ENCODE measurements around the gene MRPL38. TPM values are rescaled to one million over a fixed set of nuclear protein-coding genes. Genes with fewer than 3 reads are reported as not detected.

Gene MRPL38
- total RNA-seq, 3 donors from 2014 or later (not counting 1 experiment from before 2014, with no cell fraction given): 68.6 to 110 (median 96.7) TPM

DNA sequence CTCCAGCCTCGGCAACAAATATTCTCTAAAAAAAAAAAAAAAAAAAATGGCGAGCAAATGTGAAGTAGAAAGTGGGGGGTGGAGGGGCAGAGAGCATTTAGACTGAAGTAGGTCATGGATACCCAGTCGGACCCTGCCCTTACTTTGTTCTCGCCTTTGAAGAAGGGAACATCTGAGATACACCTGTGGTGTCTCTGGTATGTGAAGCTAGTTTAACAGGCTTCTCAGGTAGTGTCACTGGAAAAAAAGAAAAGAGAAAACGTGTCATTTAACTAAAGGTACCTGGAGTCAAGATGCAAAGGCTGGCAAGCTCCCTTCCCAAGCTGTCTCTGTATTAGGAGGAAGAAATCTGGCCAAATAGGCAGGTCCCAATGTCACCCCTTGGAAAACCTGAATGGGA, 28.2 kb upstream of the MRPL38 start:
- H3K9me3 Mint-ChIP-seq: no peaks in the 10 kb centered on the region
- H3K4me3 Mint-ChIP-seq: no peak overlapping the region
- TF ChIP-seq, protein P1, sequence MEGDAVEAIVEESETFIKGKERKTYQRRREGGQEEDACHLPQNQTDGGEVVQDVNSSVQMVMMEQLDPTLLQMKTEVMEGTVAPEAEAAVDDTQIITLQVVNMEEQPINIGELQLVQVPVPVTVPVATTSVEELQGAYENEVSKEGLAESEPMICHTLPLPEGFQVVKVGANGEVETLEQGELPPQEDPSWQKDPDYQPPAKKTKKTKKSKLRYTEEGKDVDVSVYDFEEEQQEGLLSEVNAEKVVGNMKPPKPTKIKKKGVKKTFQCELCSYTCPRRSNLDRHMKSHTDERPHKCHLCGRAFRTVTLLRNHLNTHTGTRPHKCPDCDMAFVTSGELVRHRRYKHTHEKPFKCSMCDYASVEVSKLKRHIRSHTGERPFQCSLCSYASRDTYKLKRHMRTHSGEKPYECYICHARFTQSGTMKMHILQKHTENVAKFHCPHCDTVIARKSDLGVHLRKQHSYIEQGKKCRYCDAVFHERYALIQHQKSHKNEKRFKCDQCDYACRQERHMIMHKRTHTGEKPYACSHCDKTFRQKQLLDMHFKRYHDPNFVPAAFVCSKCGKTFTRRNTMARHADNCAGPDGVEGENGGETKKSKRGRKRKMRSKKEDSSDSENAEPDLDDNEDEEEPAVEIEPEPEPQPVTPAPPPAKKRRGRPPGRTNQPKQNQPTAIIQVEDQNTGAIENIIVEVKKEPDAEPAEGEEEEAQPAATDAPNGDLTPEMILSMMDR (IDR thresholded peaks at IDR 0.05): no peak
- WGBS (ENCODE audit: insufficient coverage): 92% methylated on average over 4 of the region's 5 CpGs
- H3K4me1 Mint-ChIP-seq: no peaks in the 10 kb centered on the region
- H3K36me3 Mint-ChIP-seq: no peaks in the 10 kb centered on the region
- H3K27ac Mint-ChIP-seq: no peak overlapping the region
- H3K27ac ChIP-seq (ENCODE audit: low read length): no peak overlapping the region
- H3K36me3 ChIP-seq (ENCODE audit: control insufficient read depth, insufficient read depth, low read length): no peaks in the 10 kb centered on the region
- H3K9me3 ChIP-seq (ENCODE audit: control insufficient read depth, insufficient read depth, low read length): no peaks in the 10 kb centered on the region
- ATAC-seq (no peak), DNase-seq (no peak)
- no peaks in the 10 kb centered on the region for H3K27me3 ChIP-seq (ENCODE audit: control insufficient read depth, insufficient read depth, low read length)
- H3K27me3 Mint-ChIP-seq (ENCODE audit: low read depth in 2 of 2): no peaks in the 10 kb centered on the region
- no peak overlapping the region for H3K4me3 ChIP-seq (ENCODE audit: low read length)
- intact Hi-C loops (cut with micrococcal nuclease): no loop called here
- H3K4me1 ChIP-seq (ENCODE audit: control insufficient read depth, insufficient read depth, low read length): no peaks in the 10 kb centered on the region

DNA sequence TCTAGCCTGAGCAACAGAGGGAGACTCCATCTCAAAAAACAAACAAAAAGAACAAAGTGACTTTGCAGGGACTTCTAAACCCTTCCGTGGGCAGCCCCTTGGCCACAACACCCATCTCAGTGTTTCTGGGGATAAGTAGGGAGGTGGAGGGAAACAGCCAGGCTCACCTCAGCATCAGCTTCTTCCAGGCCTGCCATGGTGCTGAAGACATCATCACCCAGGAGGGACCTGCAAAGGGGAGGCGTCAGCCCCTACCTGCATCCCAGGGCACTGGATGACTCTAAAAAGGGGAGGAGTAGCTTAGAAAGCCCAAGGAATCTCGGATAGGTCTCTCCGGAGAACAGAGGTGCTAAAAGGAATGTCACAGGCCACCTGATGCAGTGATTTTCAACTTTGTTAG, 26.4 kb upstream of the MRPL38 start:
- TF ChIP-seq, protein P1 (IDR thresholded peaks at IDR 0.05): no peak
- no peak for ATAC-seq
- Histone ChIP-seq H3K27me3 (ENCODE audit: control insufficient read depth, insufficient read depth, low read length) (no peaks in the 10 kb centered on the region), H3K4me1 (ENCODE audit: control insufficient read depth, insufficient read depth, low read length) (no peaks in the 10 kb centered on the region), H3K36me3 (ENCODE audit: control insufficient read depth, insufficient read depth, low read length) (no peaks in the 10 kb centered on the region), H3K4me3 (ENCODE audit: low read length) (no peak overlapping the region), H3K9me3 (ENCODE audit: control insufficient read depth, insufficient read depth, low read length) (no peaks in the 10 kb centered on the region), H3K27ac (ENCODE audit: low read length) (no peak overlapping the region)
- 94% methylated on average over 3 of the region's 4 CpGs for WGBS (ENCODE audit: insufficient coverage)
- no peak for DNase-seq
- Mint-ChIP-seq H3K27me3 (ENCODE audit: low read depth in 2 of 2) (no peaks in the 10 kb centered on the region), H3K27ac (no peak overlapping the region), H3K9me3 (no peaks in the 10 kb centered on the region), H3K4me1 (no peaks in the 10 kb centered on the region), H3K36me3 (no peaks in the 10 kb centered on the region), H3K4me3 (no peak overlapping the region)
- intact Hi-C loops (cut with micrococcal nuclease): no loop called here

DNA sequence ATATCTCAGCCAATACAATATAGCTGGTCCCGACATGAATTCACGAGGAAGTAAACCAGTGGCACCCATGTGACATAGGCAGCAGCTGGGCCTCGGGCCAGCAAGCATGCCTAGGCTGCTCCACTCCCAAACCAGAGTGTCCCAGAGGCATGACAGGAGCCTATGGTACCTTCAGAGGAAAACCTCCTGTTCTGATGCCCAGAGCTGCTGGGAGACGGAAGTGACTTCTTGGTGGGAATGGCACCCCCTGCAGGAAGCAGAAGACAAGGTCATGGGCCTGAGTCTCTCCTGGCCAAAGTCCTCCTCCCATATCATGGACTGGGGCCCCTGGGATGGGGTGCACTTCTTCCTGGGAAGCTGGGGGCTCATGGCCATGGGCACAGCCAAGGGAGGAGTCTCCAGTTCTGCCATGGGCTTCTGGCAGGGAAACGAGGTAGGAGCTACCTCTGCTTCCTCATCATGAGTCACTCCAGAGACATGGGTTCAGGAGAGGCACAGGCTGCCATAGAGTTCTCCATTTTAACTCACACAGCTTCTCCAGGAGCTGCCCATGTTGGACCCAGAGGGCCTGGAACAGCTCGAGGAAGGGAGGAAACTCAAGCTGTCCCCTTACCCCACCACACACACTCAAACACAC, 22.7 kb upstream of the MRPL38 start:
- Histone ChIP-seq H3K4me1 (ENCODE audit: control insufficient read depth, insufficient read depth, low read length) (no peaks in the 10 kb centered on the region), H3K27ac (ENCODE audit: low read length) (no peak overlapping the region), H3K9me3 (ENCODE audit: control insufficient read depth, insufficient read depth, low read length) (no peaks in the 10 kb centered on the region), H3K36me3 (ENCODE audit: control insufficient read depth, insufficient read depth, low read length) (no peaks in the 10 kb centered on the region), H3K27me3 (ENCODE audit: control insufficient read depth, insufficient read depth, low read length) (no peaks in the 10 kb centered on the region), H3K4me3 (ENCODE audit: low read length) (no peak overlapping the region)
- TF ChIP-seq, protein P1 (IDR thresholded peaks at IDR 0.05): no peak
- H3K4me1 Mint-ChIP-seq: no peaks in the 10 kb centered on the region
- H3K27me3 Mint-ChIP-seq (ENCODE audit: low read depth in 2 of 2): no peaks in the 10 kb centered on the region
- intact Hi-C loops (cut with micrococcal nuclease): no loop called here
- H3K36me3 Mint-ChIP-seq: no peaks in the 10 kb centered on the region
- no peak for ATAC-seq
- H3K4me3 Mint-ChIP-seq: no peak overlapping the region
- DNase-seq: peak in 1 of 2 donors; percentile 38
- no peaks in the 10 kb centered on the region for H3K9me3 Mint-ChIP-seq
- H3K27ac Mint-ChIP-seq: no peak overlapping the region
- WGBS (ENCODE audit: insufficient coverage): 77% methylated on average over 6 of the region's 6 CpGs

DNA sequence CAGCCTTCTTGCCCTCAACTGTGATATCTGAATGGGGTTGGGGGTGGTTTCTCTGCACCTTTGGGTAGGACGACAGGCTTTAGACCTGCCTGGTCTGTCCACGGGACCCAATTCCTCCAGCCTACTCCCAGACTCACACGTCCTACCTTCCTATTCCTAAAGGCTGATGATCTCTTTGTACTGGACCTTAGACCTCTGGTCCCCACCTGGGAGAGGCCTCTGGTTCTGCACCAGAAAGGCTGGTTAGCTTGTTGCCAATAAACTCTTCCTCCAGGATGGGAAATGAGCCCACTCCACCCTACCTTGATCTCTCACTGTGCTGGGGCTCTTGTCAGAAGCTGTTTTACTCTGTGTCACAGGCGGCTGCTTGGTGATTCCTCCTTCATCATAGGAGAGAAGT, 21.8 kb upstream of the MRPL38 start:
- Mint-ChIP-seq H3K27me3 (ENCODE audit: low read depth in 2 of 2) (no peaks in the 10 kb centered on the region), H3K27ac (no peak overlapping the region), H3K36me3 (no peaks in the 10 kb centered on the region), H3K4me1 (no peaks in the 10 kb centered on the region), H3K4me3 (no peak overlapping the region), H3K9me3 (no peaks in the 10 kb centered on the region)
- ATAC-seq (no peak), DNase-seq (no peak)
- TF ChIP-seq, protein P1 (IDR thresholded peaks at IDR 0.05): no peak
- H3K27ac ChIP-seq (ENCODE audit: low read length): no peak overlapping the region
- no peaks in the 10 kb centered on the region for H3K36me3 ChIP-seq (ENCODE audit: control insufficient read depth, insufficient read depth, low read length)
- no peaks in the 10 kb centered on the region for H3K9me3 ChIP-seq (ENCODE audit: control insufficient read depth, insufficient read depth, low read length)
- no peaks in the 10 kb centered on the region for H3K27me3 ChIP-seq (ENCODE audit: control insufficient read depth, insufficient read depth, low read length)
- H3K4me1 ChIP-seq (ENCODE audit: control insufficient read depth, insufficient read depth, low read length): no peaks in the 10 kb centered on the region
- intact Hi-C loops (cut with micrococcal nuclease): no loop called here
- no peak overlapping the region for H3K4me3 ChIP-seq (ENCODE audit: low read length)
- 94% methylated on average over 4 of the region's 4 CpGs for WGBS (ENCODE audit: insufficient coverage)
